Measurements from ENCODE around the gene KDM2B.

The KDM2B gene

DNA sequence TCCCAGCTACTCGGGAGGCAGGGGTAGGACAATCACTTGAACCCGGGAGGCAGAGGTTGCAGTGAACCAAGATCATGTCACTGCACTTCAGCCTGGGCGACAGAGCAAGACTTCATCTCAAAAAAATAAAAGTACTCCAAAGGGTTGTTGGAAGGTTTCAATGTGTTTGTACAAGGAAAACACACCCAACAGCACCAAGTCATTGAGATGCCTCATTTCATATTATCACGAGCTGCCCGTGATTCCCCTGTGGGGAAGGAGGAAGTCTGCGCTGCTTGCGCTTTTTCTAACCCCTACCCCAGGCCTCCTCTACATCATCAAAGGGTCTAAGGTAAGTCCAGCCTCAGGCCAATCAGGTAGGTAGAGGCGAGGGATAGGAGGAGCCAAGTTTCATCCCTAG lies 73.6 kb downstream of the KDM2B start:
- Histone ChIP-seq H3K79me2 (ENCODE audit: control insufficient read depth, insufficient read depth, low read length) (no peaks in the 10 kb centered on the region), H2BK120ac (ENCODE audit: low read depth, low read length) (no peak overlapping the region), H2AK5ac (ENCODE audit: low read length) (no peak overlapping the region), H3K36me3 (ENCODE audit: control insufficient read depth, insufficient read depth, low read length) (peaks cover 12% of the 10 kb centered on the region), H4K8ac (ENCODE audit: low read depth, low read length) (no peak overlapping the region), H2BK5ac (ENCODE audit: low read length) (no peak overlapping the region), H3K79me1 (ENCODE audit: low read length) (peaks cover 5% of the 10 kb centered on the region), H3K4me1 (ENCODE audit: control insufficient read depth, low read depth, low read length) (no peaks in the 10 kb centered on the region), H3K27me3 (ENCODE audit: insufficient read depth, low read length, poor library complexity) (no peaks in the 10 kb centered on the region), H3K4ac (ENCODE audit: low read depth, low read length) (no peak overlapping the region), H3K4me3 (ENCODE audit: low read length) (no peak overlapping the region), H3K18ac (ENCODE audit: low read length) (no peak overlapping the region), H4K5ac (ENCODE audit: low read length) (no peak overlapping the region), H3K4me2 (ENCODE audit: low read length) (no peak overlapping the region), H2BK15ac (replicated peaks; ENCODE audit: low read depth) (no peak overlapping the region), H3K9ac (ENCODE audit: low read length) (no peak overlapping the region), H3K27ac (ENCODE audit: low read depth, low read length) (no peak overlapping the region), H3K56ac (ENCODE audit: low read length) (no peak overlapping the region), H3K23ac (ENCODE audit: low read length) (no peak overlapping the region)
- no peak for DNase-seq
- WGBS (ENCODE audit: extremely low coverage, insufficient coverage, low lambda C conversion rate) = no CpG with 5 or more reads among the region's 8 CpGs

DNA sequence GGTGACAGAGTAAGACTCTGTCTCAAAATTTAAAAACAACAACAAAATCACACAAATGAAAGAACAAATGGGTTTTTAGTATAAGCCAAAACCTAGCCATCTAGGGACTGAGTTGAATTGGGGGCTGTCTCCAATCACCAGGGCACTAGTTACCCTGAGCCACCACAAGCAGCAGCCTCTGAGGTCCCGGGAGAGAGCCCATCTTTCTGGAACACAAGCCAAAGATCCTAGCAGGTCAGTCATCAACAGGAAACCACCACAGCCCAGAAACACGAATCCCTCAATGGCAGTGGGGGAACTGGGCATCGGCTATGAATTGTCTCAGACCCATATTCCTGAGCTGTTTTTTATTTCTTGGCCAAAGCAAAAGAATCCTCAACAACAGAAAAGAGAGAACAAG lies 75.3 kb downstream of the KDM2B start:
- no peak overlapping the region for H4K5ac ChIP-seq (ENCODE audit: low read length)
- H3K4me3 ChIP-seq (ENCODE audit: low read length) = no peak overlapping the region
- H3K56ac ChIP-seq (ENCODE audit: low read length) = no peak overlapping the region
- H2BK120ac ChIP-seq (ENCODE audit: low read depth, low read length) = no peak overlapping the region
- H3K27ac ChIP-seq (ENCODE audit: low read depth, low read length) = no peak overlapping the region
- H3K18ac ChIP-seq (ENCODE audit: low read length) = no peak overlapping the region
- H3K4me2 ChIP-seq (ENCODE audit: low read length) = no peak overlapping the region
- H2AK5ac ChIP-seq (ENCODE audit: low read length) = no peak overlapping the region
- no peak overlapping the region for H3K23ac ChIP-seq (ENCODE audit: low read length)
- no peak overlapping the region for H3K4ac ChIP-seq (ENCODE audit: low read depth, low read length)
- DNase-seq = no peak
- no CpG with 5 or more reads among the region's 3 CpGs for WGBS (ENCODE audit: extremely low coverage, insufficient coverage, low lambda C conversion rate)
- H3K79me1 ChIP-seq (ENCODE audit: low read length) = peaks cover 5% of the 10 kb centered on the region
- no peaks in the 10 kb centered on the region for H3K4me1 ChIP-seq (ENCODE audit: control insufficient read depth, low read depth, low read length)
- no peak overlapping the region for H3K9ac ChIP-seq (ENCODE audit: low read length)
- no peaks in the 10 kb centered on the region for H3K79me2 ChIP-seq (ENCODE audit: control insufficient read depth, insufficient read depth, low read length)
- no peaks in the 10 kb centered on the region for H3K27me3 ChIP-seq (ENCODE audit: insufficient read depth, low read length, poor library complexity)
- no peak overlapping the region for H2BK5ac ChIP-seq (ENCODE audit: low read length)
- no peak overlapping the region for H4K8ac ChIP-seq (ENCODE audit: low read depth, low read length)
- H3K36me3 ChIP-seq (ENCODE audit: control insufficient read depth, insufficient read depth, low read length) = peaks cover 10% of the 10 kb centered on the region
- H2BK15ac ChIP-seq (replicated peaks; ENCODE audit: low read depth) = no peak overlapping the region

DNA sequence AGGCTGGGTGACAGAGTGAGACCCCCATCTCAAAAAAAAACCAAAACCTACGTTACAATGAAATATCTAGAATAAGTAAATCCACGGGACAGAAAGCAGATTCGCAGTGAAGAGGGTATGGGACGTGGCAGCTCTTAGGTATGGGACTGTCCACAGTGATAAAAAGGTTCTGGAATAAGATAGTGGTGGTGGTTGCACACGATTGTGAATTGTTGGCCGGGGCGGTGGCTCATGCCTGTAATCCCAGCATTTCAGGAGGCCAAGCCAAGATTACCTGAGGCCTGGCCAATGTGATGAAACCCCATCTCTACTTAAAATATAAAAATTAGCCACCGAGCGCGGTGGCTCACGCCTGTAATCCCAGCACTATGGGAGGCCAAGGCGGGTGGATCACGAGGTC lies 76.3 kb downstream of the KDM2B start:
- no peak for DNase-seq
- WGBS (ENCODE audit: extremely low coverage, insufficient coverage, low lambda C conversion rate) = no CpG with 5 or more reads among the region's 13 CpGs

DNA sequence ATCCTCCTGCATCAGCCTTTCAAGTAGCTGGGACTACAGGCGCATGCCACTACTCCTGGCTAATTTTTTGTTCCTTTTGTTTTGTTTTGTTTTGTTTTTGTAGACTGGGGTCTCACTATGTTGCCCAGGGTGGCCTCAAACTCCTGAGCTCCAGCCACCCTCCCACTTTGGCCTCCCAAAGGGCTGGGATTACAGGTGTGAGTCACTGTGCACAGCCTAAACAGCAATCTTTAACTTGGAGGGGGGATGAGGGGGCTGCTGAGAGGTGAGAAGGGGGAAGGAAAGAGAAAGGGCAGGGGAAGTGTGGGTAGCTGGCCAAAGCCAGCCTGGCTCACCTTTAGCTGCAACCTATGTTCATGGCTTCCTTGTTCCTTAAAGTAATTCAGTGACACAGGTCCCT lies 77.4 kb downstream of the KDM2B start:
- Histone ChIP-seq H3K27ac (ENCODE audit: low read depth, low read length) (no peak overlapping the region), H2BK5ac (ENCODE audit: low read length) (no peak overlapping the region), H3K56ac (ENCODE audit: low read length) (no peak overlapping the region), H3K36me3 (ENCODE audit: control insufficient read depth, insufficient read depth, low read length) (peaks cover 4% of the 10 kb centered on the region), H3K79me2 (ENCODE audit: control insufficient read depth, insufficient read depth, low read length) (no peaks in the 10 kb centered on the region), H3K4ac (ENCODE audit: low read depth, low read length) (no peak overlapping the region), H3K9ac (ENCODE audit: low read length) (no peak overlapping the region), H2BK120ac (ENCODE audit: low read depth, low read length) (no peak overlapping the region), H3K23ac (ENCODE audit: low read length) (no peak overlapping the region), H3K4me3 (ENCODE audit: low read length) (no peak overlapping the region), H4K8ac (ENCODE audit: low read depth, low read length) (no peak overlapping the region), H4K5ac (ENCODE audit: low read length) (no peak overlapping the region), H2BK15ac (replicated peaks; ENCODE audit: low read depth) (no peak overlapping the region), H3K27me3 (ENCODE audit: insufficient read depth, low read length, poor library complexity) (no peaks in the 10 kb centered on the region), H2AK5ac (ENCODE audit: low read length) (no peak overlapping the region), H3K4me2 (ENCODE audit: low read length) (no peak overlapping the region), H3K18ac (ENCODE audit: low read length) (no peak overlapping the region), H3K79me1 (ENCODE audit: low read length) (peaks cover 5% of the 10 kb centered on the region), H3K4me1 (ENCODE audit: control insufficient read depth, low read depth, low read length) (no peaks in the 10 kb centered on the region)
- no peak for DNase-seq
- WGBS (ENCODE audit: extremely low coverage, insufficient coverage, low lambda C conversion rate) = no CpG with 5 or more reads among the region's 1 CpG

More for the DNA sequence above, 76.3 kb downstream of the KDM2B start:
- Histone ChIP-seq H3K4ac (ENCODE audit: low read depth, low read length) (no peak overlapping the region), H2AK5ac (ENCODE audit: low read length) (no peak overlapping the region), H2BK120ac (ENCODE audit: low read depth, low read length) (no peak overlapping the region), H3K56ac (ENCODE audit: low read length) (no peak overlapping the region), H3K27ac (ENCODE audit: low read depth, low read length) (no peak overlapping the region), H2BK15ac (replicated peaks; ENCODE audit: low read depth) (no peak overlapping the region), H3K36me3 (ENCODE audit: control insufficient read depth, insufficient read depth, low read length) (peaks cover 9% of the 10 kb centered on the region), H3K4me3 (ENCODE audit: low read length) (no peak overlapping the region), H4K8ac (ENCODE audit: low read depth, low read length) (no peak overlapping the region), H3K79me2 (ENCODE audit: control insufficient read depth, insufficient read depth, low read length) (no peaks in the 10 kb centered on the region), H3K4me1 (ENCODE audit: control insufficient read depth, low read depth, low read length) (no peaks in the 10 kb centered on the region), H3K79me1 (ENCODE audit: low read length) (peaks cover 5% of the 10 kb centered on the region), H3K9ac (ENCODE audit: low read length) (no peak overlapping the region), H2BK5ac (ENCODE audit: low read length) (no peak overlapping the region), H3K27me3 (ENCODE audit: insufficient read depth, low read length, poor library complexity) (no peaks in the 10 kb centered on the region), H4K5ac (ENCODE audit: low read length) (no peak overlapping the region), H3K4me2 (ENCODE audit: low read length) (no peak overlapping the region), H3K18ac (ENCODE audit: low read length) (no peak overlapping the region), H3K23ac (ENCODE audit: low read length) (no peak overlapping the region)

DNA sequence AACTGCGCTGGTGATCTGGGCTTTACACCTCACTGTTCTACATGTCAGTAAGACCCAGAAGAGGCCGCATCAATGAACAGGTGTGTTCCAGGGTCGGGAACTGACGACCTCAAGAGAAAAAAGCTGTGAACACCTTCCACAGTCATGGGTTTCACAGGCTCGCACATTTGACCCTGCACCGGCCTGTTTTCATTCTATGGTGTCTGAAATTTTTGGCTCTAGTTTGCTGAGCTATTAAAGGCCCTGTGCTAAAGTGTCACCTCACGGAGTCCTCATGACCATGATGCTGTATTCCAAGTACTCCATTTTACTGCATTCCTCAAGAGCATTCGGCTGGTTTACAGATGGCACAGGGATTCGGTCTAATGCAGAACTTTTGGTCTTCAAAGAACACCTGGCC lies 78.9 kb downstream of the KDM2B start:
- Histone ChIP-seq H3K79me1 (ENCODE audit: low read length) (peaks cover 5% of the 10 kb centered on the region), H3K4me1 (ENCODE audit: control insufficient read depth, low read depth, low read length) (no peaks in the 10 kb centered on the region), H2AK5ac (ENCODE audit: low read length) (no peak overlapping the region), H2BK15ac (replicated peaks; ENCODE audit: low read depth) (no peak overlapping the region), H2BK120ac (ENCODE audit: low read depth, low read length) (no peak overlapping the region), H2BK5ac (ENCODE audit: low read length) (no peak overlapping the region), H3K4me2 (ENCODE audit: low read length) (no peak overlapping the region), H4K5ac (ENCODE audit: low read length) (no peak overlapping the region), H3K18ac (ENCODE audit: low read length) (no peak overlapping the region), H3K36me3 (ENCODE audit: control insufficient read depth, insufficient read depth, low read length) (peaks cover 4% of the 10 kb centered on the region), H3K79me2 (ENCODE audit: control insufficient read depth, insufficient read depth, low read length) (no peaks in the 10 kb centered on the region), H4K8ac (ENCODE audit: low read depth, low read length) (no peak overlapping the region), H3K4ac (ENCODE audit: low read depth, low read length) (no peak overlapping the region), H3K9ac (ENCODE audit: low read length) (no peak overlapping the region), H3K27me3 (ENCODE audit: insufficient read depth, low read length, poor library complexity) (no peaks in the 10 kb centered on the region), H3K4me3 (ENCODE audit: low read length) (no peak overlapping the region), H3K23ac (ENCODE audit: low read length) (no peak overlapping the region), H3K56ac (ENCODE audit: low read length) (no peak overlapping the region), H3K27ac (ENCODE audit: low read depth, low read length) (no peak overlapping the region)
- DNase-seq = no peak
- no CpG with 5 or more reads among the region's 9 CpGs for WGBS (ENCODE audit: extremely low coverage, insufficient coverage, low lambda C conversion rate)

DNA sequence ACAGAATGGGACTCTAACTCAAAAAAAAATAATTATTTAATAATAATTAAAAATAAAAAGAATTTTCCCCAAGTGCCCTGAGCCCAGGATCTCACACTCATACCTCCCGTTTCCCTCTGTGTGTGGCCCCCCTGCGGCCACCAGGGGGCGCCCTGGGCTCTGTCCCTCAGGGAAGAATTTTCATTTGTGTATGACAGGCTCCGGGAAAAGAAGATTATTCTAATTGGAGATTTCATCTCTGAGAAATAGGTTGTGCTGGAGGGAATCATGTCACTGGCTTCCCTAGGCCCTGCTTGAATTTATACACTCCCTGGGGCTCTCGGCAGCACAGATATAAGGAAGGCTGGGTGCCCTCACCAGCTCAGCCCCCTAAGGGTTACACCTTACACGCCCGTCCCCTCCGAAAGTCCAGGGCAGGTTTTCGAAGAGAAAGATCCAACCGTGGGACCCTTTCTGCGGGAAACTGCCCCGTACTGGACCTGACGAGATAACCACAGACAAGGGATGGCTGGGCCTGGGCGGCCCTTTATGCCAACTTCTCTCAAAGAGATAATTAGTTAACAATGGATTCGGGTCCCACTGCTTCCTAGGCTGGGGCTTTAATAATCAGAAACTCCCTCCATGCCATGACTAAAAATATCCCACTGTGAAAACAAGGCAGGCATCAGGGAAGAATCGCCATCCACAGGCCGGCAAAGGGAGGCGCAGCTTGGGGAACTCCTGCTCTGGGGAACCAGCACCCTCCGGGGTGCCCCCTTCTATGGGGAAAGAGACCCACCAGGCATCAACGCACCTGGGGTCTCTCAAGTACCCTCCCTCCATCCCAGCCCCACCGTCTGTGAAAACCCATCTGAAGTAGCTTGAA lies 80.7 kb downstream of the KDM2B start:
- no CpG with 5 or more reads among the region's 21 CpGs for WGBS (ENCODE audit: extremely low coverage, insufficient coverage, low lambda C conversion rate)
- Histone ChIP-seq H3K56ac (ENCODE audit: low read length) (no peak overlapping the region), H3K23ac (ENCODE audit: low read length) (no peak overlapping the region), H3K79me2 (ENCODE audit: control insufficient read depth, insufficient read depth, low read length) (no peaks in the 10 kb centered on the region), H3K9ac (ENCODE audit: low read length) (no peak overlapping the region), H3K79me1 (ENCODE audit: low read length) (peaks cover 5% of the 10 kb centered on the region), H3K27ac (ENCODE audit: low read depth, low read length) (no peak overlapping the region), H3K27me3 (ENCODE audit: insufficient read depth, low read length, poor library complexity) (no peaks in the 10 kb centered on the region), H3K4me1 (ENCODE audit: control insufficient read depth, low read depth, low read length) (no peaks in the 10 kb centered on the region), H2BK15ac (replicated peaks; ENCODE audit: low read depth) (no peak overlapping the region), H2BK120ac (ENCODE audit: low read depth, low read length) (no peak overlapping the region), H3K36me3 (ENCODE audit: control insufficient read depth, insufficient read depth, low read length) (peaks cover 9% of the 10 kb centered on the region), H3K18ac (ENCODE audit: low read length) (no peak overlapping the region), H3K4me2 (ENCODE audit: low read length) (no peak overlapping the region), H3K4ac (ENCODE audit: low read depth, low read length) (no peak overlapping the region), H2AK5ac (ENCODE audit: low read length) (no peak overlapping the region), H4K8ac (ENCODE audit: low read depth, low read length) (no peak overlapping the region), H3K4me3 (ENCODE audit: low read length) (no peak overlapping the region), H2BK5ac (ENCODE audit: low read length) (no peak overlapping the region), H4K5ac (ENCODE audit: low read length) (no peak overlapping the region)
- DNase-seq = peak; percentile 67
